Inflammatory macrophage treated with lipopolysaccharide for 1 hour (primary cell): Measurements from ENCODE around the gene MRPL51.
A peak's percentile ranks its signal among the peaks of the same experiment; 100 is the strongest.
"Not testable (repeated sequence)": the region's sequence is repeated elsewhere in the genome, so short reads cannot be mapped to it uniquely, and the experiment has no call there.

Experiments
- DNase-seq, 2 donors: peaks; one replicate each; pipeline ENCODE4 v3.0.0-alpha.2; 2020 to 2022

The MRPL51 gene

DNA sequence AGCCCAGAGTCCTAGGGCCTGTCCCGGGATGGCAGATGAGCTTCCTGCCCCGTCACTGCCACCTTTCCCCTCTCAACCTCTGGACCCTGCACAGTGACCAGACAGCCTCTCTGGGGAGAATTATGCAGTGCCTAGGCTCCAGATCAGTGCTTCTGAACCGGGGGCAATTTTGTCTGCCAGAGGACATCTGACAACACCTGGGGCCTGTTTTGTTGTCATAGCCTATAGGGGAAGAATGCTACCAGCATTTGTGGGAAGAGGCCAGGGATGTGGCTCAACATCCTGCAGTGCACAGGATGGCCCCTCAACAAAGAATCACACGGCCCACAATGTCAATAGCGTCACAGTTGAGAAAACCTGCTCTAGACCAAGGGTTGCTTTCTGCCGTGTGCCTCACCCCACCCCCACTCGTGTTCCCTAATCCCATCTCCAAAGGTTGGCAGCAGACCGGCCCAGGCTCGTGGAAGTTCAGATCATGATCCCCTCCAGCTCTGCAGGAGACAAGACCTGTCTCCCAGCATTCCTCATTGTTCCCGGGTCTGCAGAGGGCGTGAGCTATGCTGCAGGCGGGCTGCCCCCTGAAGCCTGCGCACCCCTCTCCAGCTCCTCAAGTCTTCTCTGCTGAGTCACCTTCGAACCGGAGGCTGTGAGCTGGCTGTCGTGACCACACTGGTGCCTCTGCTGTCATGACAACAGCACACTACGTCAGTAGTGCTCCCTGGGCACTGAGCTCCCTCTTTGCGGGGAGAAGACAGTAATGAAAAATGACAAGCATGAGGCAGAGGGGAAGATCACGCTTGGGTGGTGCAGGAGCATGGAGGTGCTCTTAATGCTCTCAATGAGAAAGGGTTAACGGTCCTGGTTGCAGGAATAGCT lies 39.2 kb upstream of the MRPL51 start:
- DNase-seq = peak; percentile 58 to 74

DNA sequence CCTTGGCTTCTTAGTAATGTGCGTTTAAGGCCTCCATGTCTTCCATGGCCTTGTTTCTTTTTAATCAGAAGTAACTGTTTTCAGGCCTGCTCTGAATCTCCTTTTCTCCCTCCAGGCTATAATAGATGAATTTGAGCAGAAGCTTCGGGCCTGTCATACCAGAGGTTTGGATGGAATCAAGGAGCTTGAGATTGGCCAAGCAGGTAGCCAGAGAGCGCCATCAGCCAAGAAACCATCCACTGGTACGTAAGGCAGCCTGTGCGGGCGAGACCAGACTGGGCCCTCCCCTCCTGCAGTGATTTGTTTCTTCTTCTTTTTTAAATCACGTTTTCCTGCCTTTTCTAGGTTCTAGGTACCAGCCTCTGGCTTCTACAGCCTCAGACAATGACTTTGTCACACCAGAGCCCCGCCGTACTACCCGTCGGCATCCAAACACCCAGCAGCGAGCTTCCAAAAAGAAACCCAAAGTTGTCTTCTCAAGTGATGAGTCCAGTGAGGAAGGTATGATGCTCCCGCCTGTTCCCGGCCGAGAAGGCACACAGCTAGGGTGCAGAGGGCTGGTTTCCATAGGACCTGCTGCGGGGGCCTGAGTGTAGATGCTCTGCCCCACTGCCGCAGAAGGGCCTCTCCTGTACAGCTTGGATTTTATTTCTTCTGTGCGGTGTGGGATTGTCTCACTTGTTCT lies 37.7 kb upstream of the MRPL51 start:
- DNase-seq = no peak

DNA sequence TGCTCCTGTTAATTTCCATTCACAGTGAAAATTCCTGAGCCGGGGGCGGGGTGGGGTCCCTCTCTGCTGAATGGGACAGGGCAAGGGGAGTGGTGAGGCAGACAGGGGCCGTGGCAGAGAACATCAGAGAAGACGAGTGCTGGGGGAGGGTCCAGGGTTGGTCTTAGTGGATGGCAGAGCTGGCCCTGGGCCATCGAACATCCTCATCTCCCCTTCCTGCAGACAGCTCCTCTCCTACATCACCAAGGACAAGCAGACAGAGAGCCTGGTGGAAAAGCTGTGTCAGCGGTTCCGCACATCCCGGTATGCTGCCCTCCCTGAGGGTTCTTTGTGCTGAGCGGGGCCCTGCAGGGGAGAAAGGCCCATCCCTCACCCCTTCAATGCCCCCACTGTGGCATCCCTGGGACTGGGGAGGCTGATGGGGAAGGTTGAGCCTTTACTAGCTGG lies 36.3 kb upstream of the MRPL51 start:
- DNase-seq = no peak

DNA sequence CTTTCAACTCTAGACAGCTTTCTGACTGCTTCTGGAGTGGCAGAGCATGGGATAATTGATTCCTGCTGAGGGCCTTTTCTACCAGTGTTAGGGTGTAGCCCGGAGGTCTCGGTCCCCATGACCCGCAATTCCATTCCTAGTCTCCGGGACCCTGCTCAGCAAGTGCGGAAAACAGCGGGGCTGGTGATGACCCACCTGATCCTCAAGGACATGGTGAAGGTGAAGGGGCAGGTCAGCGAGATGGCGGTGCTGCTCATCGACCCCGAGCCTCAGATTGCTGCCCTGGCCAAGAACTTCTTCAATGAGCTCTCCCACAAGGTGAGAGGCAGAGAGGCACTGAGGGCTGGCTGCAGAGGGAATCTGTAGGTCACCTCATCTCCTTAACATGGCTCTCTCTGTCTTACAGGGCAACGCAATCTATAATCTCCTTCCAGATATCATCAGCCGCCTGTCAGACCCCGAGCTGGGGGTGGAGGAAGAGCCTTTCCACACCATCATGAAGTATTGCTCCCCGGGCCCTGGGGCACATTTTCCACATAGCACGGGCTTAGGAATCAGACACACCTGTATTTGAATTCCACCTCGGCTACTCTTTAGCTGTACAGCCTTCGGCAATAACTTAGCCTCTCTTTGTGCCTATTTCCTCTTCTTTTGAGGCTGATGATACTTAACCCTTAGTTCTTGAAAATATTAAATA lies 35.6 kb upstream of the MRPL51 start:
- no peak for DNase-seq

DNA sequence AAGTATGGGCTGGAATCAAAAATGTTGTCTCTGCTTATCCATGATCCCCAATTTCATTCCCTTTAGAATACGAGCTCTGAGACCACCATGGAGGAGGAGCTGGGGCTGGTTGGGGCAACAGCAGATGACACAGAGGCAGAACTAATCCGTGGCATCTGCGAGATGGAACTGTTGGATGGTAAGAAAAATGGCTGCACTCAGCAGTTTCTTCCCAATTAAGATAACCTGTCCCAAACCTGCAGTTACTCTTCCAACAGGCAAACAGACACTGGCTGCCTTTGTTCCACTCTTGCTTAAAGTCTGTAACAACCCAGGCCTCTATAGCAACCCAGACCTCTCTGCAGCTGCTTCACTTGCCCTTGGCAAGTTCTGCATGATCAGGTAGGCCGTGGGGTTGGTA lies 34.6 kb upstream of the MRPL51 start:
- no peak for DNase-seq

DNA sequence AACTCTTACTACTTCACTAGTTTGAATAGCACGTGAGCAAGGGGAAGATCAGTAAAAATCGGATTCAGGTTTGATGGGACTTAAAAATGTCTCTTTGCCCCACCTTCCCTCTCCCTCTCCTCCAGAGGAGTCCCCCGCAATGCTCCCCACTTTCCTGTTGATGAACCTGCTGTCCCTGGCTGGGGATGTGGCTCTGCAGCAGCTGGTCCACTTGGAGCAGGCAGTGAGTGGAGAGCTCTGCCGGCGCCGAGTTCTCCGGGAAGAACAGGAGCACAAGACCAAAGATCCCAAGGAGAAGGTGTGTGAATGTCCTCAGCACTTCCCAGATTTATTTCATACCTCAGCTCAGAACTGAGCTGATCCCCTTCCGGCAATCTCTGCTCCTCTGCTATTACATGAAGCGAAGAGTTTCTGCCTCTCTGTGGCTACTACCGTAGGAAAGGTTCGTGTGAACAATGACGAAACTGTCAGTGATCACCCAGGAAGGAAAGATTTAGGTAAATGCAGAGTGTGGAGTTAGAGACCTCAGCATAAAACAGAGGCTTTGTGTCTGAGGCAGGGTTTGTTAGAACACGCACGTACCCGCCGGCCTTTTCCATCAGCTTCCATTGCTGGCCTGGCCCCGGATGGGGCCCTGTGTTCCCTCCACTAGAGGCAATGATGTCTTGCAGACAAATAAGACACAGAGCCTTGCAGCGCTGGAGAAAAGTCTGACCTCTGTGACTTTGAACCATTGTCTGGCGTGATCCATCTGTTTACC lies 33.9 kb upstream of the MRPL51 start:
- DNase-seq = no peak

DNA sequence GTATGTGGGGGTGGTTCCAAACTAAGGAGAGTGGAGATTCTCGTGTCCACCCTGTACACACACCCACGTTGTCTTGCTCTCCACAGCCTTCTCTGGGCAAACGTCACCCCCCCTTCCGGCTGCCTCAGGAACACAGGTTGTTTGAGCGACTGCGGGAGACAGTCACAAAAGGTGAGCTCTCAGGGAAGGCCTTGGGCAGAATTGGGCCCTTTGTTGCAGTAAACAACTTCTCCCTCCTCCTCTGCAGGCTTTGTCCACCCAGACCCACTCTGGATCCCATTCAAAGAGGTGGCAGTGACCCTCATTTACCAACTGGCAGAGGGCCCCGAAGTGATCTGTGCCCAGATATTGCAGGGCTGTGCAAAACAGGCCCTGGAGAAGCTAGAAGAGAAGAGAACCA lies 33.1 kb upstream of the MRPL51 start:
- no peak for DNase-seq

DNA sequence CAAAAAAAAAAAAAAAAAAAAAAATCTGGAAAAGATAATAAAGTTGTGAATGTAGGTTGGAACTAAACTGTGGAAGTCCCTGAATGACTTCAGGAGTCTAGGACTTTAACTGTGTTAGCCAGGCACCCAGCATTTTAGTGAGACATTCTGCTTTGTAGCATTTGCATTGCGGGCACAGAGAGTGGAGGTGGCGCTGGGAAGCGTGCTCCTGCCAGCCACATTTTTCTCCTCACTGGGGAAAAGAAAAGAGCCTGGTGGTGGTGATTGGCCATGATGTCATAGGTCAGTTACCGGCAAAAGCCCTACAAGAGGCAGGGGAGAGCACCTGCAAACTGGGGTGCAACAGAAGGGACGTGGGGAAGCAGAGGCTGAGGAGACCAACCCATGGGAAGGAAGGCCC lies 31.6 kb upstream of the MRPL51 start:
- no peak for DNase-seq

DNA sequence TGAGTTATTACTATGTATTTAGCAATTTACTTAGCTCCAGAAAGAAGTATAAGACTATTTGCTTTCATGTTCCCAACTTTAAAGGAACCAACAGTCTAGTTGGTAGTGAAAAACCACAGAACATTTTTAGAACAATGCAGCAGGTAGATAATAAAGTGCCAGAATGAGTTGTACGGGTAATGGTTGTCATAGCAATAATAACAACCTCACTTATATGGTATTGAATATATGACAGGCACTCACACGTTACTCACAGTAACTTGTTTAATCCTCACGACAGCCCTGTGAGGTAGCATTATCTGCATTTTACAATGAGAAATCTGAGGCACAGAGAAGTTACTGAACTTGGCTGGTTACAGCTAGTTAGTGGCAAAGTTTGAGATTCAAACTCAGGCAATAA lies 30.6 kb upstream of the MRPL51 start:
- no peak for DNase-seq

DNA sequence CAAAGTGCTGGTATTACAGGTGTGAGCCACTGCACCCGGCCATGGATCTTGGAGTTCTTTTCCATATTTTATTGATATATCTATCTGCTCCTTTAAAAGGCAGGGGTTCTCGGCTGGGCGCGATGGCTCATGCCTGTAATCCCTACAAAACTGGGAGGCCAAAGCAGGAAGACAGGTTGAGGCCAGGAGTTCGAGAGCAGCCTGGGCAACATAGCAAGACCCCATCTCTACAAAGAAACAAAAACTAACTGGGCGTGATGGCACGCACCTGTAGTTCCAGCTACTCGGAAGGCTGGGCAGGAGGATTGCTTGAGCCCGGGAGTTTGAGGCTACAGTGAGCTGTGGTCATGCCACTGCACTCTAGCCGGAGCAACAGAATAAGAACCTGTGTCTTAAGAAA lies 29.1 kb upstream of the MRPL51 start:
- DNase-seq = no peak

DNA sequence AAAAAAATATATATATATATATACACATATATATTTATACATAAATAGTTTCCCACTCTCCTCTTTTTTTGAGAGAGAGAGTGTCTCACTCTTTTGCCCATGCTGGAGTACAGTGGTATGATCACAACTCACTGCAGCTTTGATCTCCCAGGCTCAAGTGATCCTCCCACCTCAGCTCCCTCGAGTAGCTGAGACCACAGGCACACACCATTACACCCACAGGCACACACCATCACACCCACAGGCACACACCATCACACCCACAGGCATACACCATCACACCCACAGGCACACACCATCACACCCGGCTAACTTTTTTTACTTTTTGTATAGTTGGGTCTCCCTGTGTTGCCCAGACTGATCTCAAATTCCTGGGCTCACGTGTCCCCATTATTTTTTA lies 27.1 kb upstream of the MRPL51 start:
- DNase-seq = no peak

DNA sequence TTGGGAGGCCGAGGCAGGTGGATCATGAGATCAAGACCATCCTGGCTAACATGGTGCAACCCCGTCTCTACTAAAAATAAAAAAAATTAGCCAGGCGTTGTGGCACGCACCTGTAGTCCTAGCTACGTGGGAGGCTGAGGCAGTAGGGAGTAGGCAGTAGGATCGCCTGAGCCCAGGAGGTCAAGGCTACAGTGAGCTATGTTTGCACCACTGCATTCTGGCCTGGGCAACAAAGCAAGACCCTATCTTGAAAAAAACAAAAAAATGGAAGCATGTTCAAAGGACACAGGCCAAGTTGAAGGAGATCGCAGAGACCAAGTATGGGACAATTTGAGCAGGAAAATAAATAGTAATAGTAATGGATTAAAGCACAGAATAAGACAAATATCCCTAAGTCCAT lies 15.0 kb upstream of the MRPL51 start:
- DNase-seq = no peak

DNA sequence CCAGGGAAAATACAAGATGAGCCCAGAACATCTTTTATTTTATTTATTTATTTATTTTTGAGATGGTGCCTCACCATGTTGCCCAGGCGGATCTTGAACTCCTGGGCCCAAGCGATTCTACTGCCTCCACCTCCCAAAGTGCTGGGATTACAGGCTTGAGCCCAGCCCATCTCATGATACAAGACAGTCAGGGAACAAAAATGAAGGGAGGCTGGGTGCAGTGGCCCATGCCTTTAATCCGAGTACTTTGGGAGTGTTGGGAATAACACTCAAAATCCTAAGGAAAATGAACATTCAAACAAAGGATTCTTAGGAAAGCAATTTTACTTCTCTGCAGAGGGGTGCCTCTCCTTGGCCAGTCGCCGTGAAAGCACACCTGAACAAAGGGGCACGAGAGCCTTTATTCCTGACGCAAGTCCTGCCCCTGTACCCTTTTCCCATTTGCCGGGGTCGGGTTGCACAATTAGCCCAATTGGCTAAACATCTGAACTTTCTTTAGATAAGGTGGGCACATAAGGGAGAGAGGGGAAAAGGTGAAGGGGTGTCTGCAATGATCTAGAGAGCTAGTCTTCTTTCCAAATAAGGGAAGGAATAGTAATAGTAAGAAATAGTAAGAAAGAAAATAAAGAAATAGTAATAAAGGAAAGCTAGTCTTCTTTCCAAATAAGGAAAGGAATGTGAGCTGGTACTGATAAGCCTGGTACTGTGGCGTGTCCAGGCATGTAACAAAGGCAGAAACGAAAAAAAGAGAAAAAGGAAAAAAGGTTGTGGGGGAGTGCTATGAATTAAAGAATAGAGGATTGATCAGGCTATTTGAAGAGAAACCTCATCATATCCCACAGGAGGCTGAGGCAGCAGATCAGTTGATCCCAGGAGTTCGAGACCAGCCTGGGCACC lies 14.3 kb upstream of the MRPL51 start:
- DNase-seq = no peak

DNA sequence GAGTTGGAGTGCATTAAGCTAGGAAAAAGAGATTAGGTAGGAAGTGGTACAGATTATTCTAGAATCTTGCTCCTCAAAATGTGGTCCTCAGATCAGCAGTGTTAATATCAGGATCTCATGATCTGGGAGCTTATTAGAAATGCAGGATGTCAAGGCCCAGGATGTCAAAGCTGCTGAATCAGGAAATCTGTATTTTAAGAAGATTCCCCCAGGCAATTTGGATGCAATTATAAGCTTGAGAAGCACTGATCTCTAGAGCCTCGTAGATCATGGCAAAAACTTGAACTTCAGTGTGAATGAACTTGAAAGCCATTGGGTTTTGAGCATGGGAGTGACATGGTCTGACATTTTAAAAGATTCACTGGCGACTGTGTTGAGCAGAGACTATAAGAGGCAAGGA lies 7.4 kb upstream of the MRPL51 start:
- DNase-seq = no peak

DNA sequence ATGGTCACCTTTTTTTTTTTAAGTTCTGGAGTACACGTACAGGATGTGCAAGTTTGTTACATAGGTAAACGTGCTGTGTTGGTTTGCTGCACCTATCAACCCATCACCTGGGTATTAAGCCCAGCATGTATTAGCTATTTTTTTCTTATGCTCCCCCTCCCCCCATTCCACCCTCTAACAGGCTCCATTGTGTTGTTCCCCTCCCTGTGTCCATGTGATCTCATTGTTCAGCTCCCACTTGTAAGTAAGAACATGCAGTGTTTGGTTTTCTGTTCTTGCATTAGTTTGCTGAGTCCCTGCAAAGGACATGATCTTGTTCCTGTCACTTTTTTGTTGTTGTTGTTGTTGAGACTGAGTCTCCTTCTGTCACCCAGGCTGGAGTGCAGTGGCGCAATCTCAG lies 4.2 kb upstream of the MRPL51 start:
- not testable (repeated sequence) for DNase-seq

DNA sequence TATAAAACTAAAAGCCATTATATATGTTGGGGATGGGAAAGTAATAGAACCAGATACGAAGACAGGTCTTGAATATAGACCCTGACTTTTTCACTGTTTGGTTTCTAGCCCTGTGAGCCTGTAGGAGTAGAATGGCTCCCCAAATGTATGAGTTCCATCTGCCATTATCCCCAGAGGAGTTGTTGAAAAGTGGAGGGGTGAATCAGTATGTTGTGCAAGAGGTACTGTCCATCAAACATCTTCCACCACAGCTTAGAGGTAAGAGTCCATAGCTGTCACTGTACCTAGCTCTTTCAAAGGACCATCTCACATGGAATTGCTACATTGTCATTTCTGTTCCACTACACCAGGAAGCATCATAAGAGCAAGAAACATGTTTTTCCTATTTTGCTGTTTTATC lies 1.9 kb upstream of the MRPL51 start:
- no peak for DNase-seq

DNA sequence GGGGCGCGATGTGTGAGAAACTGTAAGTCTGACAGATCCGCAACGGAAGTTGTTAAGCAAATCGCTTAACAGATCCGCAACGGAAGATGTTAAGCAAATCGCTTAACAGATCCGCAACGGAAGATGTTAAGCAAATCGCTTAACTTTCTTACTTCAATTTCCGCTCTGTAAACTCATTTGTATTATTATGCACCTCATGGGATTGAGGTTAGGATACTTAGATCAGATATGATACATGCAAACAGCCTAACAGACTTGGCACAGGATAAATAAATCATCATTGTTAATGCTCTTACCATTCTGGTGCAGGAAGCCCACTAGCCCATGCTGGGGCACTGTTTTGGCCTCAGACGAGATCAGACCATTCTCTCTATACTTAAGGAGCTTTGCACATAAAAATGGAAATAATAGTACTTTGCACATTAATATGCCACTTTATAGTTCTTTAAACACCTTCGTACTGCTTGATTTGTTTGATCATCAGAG lies 1.2 kb upstream of the MRPL51 start:
- DNase-seq = no peak

DNA sequence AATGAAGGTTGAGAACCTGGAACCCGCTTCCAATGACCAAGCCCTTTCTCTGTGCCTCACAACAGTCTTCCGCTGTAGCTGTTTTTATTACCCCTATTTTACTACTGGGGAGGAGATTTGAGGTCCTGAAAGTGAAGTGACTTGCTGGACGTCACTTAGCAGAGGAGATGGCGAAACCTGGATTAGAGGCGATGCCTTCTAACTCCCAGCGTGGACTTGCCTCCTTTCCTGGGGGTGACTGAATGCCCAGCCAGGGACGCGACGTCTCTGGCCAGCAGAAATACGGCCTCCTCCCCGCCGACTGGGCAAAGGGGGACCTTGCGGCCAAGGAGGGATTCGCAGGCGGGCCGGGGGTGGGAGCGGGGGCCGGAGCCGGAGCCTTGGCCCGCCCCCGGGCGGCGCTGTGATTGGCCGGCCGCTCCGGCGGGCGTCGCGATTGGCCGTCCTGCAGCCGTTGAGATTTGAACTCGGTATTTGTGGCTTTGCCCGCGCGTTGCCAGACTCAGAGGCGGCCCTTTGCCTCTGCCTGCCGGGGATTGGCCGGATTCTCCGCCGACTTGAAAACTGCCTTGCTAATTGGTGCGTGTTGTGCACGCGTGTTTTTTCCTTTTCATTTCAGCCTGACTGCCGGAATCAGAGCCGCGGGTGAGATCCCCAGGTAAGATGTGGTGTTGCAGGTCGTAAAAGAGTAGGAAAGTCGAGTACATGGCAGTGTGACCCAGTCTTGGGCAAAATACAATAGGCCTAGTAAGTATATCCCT lies 615 bp upstream of the MRPL51 start, which contains the start of gene NCAPD2:
Gene NCAPD2, plus strand, starts transcription at position 606 of the 761 bp plus-strand sequence. CDS start 997 bp downstream, outside the sequence.
- peak; percentile 94 to 96 for DNase-seq

DNA sequence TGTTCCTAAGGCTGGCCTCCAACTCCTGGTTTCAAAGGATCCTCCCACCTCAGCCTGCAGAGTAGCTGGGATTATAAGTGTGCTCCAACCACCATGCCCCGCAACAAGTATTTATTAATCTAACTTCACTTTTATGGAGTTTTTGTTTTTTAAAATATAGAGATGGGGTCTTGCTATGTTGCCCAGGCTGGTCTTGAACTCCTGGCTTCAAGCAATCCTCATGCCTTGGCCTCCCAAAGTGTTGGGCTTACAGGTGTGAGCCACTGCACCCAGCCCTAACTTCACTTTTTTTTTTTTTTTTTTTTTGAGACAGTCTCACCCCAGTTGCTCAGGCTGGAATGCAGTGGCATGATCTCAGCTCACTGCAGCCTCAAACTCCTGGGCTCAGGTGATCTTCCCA lies 2.4 kb downstream of the MRPL51 start:
- not testable (repeated sequence) for DNase-seq

DNA sequence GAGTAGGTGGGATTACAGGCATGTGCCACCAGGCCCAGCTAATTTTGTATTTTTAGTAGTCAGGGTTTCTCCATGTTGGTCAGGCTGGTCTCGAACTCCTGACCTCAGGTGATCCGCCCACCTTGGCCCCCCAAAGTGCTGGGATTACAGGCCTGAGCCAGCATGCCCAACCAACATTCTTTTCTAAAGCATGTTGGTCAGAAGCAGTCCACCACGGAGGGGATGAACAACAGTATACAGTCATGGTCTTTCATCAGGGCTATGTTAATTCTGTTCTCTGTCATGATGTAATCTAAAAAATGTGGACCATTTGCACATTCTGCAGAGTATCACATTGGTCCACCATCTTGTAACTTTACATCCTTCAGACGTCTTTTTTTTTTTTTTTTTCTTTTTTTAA lies 3.6 kb downstream of the MRPL51 start:
- DNase-seq = no peak

DNA sequence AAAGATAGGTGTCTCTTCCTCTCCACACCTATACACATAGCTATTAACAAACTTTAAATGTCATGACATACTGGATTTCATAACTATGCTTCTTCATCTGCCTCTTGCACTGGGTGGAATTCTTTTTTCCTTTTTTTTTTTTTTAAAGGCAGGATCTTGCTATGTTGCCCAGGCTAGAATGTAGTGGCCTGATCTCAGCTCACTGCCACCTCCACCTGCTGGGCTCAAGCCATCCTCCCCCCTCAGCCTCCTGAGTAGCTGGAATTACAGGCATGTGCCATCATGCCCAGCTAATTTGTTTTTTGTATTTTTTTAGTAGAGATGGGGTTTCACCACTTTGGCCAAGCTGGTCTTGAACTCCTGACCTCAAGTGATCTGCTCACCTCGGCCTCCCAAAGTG lies 4.8 kb downstream of the MRPL51 start:
- no peak for DNase-seq
